Measurements from ENCODE around the gene MYRF.
A peak's percentile ranks its signal among the peaks of the same experiment; 100 is the strongest.

Gene MYRF

GRCh38 chr11:61718621-61719302 lies 33.7 kb upstream of the MYRF start:
- DNase-seq (ENCODE audit: low read depth in 2 of 2) = no peak

GRCh38 chr11:61719978-61720377 lies 32.5 kb upstream of the MYRF start:
- no peak for DNase-seq (ENCODE audit: low read depth in 2 of 2)

- DNase-seq (ENCODE audit: low read depth in 2 of 2) = no peak
Observed at GRCh38 chr11:61720597-61720996, 31.8 kb upstream of the MYRF start.

GRCh38 chr11:61724437-61724836 lies 28.0 kb upstream of the MYRF start:
- DNase-seq (ENCODE audit: low read depth in 2 of 2) = no peak

GRCh38 chr11:61725781-61726231 lies 26.6 kb upstream of the MYRF start:
- DNase-seq (ENCODE audit: low read depth in 2 of 2) = no peak

GRCh38 chr11:61726775-61727174 lies 25.7 kb upstream of the MYRF start:
- DNase-seq (ENCODE audit: low read depth in 2 of 2) = no peak

- DNase-seq (ENCODE audit: low read depth in 2 of 2) = no peak
Observed at GRCh38 chr11:61727401-61727811, 25.0 kb upstream of the MYRF start.

GRCh38 chr11:61728066-61728939 lies 24.1 kb upstream of the MYRF start:
- no peak for DNase-seq (ENCODE audit: low read depth in 2 of 2)

- DNase-seq (ENCODE audit: low read depth in 2 of 2) = no peak
Observed at GRCh38 chr11:61728940-61729219, 23.6 kb upstream of the MYRF start.

GRCh38 chr11:61730240-61730994 lies 22.0 kb upstream of the MYRF start:
- no peak for DNase-seq (ENCODE audit: low read depth in 2 of 2)

GRCh38 chr11:61731211-61731951 lies 21.1 kb upstream of the MYRF start:
- DNase-seq (ENCODE audit: low read depth in 2 of 2) = no peak

GRCh38 chr11:61731952-61732675 lies 20.3 kb upstream of the MYRF start:
- DNase-seq (ENCODE audit: low read depth in 2 of 2) = no peak

GRCh38 chr11:61732705-61733104 lies 19.7 kb upstream of the MYRF start:
- DNase-seq (ENCODE audit: low read depth in 2 of 2) = no peak

- peak; percentile 59 to 65 for DNase-seq (ENCODE audit: low read depth in 2 of 2)
Observed at GRCh38 chr11:61733120-61733978, 19.1 kb upstream of the MYRF start.

- no peak for DNase-seq (ENCODE audit: low read depth in 2 of 2)
Observed at GRCh38 chr11:61734767-61735166, 17.7 kb upstream of the MYRF start.

- no peak for DNase-seq (ENCODE audit: low read depth in 2 of 2)
Observed at GRCh38 chr11:61735391-61735790, 17.0 kb upstream of the MYRF start.

GRCh38 chr11:61736310-61736709 lies 16.1 kb upstream of the MYRF start:
- no peak for DNase-seq (ENCODE audit: low read depth in 2 of 2)

- DNase-seq (ENCODE audit: low read depth in 2 of 2) = no peak
Observed at GRCh38 chr11:61737131-61737530, 15.3 kb upstream of the MYRF start.

- DNase-seq (ENCODE audit: low read depth in 2 of 2) = no peak
Observed at GRCh38 chr11:61737636-61738386, 14.6 kb upstream of the MYRF start.

GRCh38 chr11:61738776-61739175 lies 13.7 kb upstream of the MYRF start:
- DNase-seq (ENCODE audit: low read depth in 2 of 2) = no peak
